GM19238 (cell line): ENCODE results near the gene DLGAP1.

Experiments
- DNase-seq: peaks from one replicate; pipeline ENCODE4 v3.0.0; 2011; ENCODE audit warnings: low spot score; ENCODE audit not compliant: insufficient read length

Gene DLGAP1

GRCh38 chr18:3552305-3552704 is 902.8 kb downstream of the DLGAP1 start:
- DNase-seq, result no peak

GRCh38 chr18:3547891-3548615 is 907.1 kb downstream of the DLGAP1 start:
- no peak for DNase-seq

DNA sequence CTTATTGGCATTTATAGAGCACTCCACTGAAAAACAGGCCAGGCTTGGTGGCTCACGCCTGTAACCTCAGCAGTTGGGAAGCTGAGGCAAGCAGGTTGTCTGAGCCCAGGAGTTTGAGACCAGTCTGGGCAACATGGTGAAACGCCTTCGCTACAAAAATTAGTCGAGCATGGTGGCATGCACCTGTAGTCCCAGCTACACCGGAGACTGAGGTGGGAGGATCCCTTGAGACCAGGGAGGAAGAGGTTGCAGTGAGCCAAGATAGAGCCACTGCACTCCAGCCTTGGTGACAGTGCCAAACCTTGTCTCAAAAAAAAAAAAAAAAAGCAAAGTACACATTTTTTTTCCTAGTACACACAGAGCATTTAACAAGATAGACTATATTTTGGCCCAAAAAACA is 909.0 kb downstream of the DLGAP1 start:
- no peak for DNase-seq

DNA sequence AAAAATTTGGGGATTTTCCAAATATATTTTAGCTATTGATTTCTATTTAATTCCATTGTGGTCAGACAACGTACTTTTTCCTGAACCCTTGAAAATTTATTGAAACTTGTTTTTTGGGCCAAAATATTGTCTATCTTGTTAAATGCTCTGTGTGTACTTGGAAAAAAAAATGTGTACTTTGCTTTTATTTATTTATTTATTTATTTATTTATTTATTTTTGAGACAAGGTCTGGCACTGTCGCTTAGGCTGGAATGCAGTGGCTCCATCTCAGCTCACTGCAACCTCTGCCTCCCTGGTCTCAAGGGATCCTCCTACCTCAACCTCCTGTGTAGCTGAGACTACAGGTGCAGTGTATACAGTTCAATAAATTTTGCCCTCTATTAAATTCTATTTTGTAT is 910.6 kb downstream of the DLGAP1 start:
- no peak for DNase-seq

DNA sequence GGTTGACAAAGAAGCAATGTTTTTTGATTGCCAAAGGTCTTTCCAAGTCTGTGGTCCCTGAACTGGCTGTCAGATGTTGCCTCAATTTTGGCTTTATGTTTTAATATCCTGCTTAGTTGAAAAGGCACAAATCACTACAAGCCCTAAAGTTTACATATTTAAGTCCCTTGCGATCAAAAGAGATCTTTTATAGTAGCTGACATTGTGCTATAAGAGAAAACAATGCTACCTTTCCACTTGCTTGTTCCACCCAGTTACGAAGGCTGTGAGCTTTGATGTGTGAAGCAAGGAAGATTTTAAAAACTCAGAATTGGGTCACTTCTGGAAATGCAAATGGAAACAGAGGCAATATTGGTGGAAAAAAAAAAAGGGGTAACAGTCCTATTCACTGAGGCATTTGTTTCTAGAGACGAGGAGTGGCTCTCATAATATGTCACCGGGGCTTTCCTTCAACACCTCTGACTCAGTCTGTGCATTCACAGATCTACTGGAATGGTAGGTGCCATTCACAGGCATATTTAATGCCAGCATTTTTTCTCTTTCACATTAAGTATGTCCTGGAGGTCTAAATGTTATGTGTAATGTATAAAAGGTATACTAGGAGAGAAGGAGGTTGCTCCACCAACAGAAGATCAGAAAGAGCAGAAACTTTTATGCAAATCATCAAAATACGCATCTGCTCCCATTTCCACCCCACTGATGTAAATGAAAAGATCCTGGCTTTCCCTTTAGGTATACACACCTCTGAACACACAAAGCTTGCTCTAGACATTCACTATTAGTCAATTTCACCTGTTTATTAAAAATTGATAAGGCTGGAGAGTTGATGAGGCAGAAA is 913.3 kb downstream of the DLGAP1 start:
- DNase-seq, result peak; percentile 3

DNA sequence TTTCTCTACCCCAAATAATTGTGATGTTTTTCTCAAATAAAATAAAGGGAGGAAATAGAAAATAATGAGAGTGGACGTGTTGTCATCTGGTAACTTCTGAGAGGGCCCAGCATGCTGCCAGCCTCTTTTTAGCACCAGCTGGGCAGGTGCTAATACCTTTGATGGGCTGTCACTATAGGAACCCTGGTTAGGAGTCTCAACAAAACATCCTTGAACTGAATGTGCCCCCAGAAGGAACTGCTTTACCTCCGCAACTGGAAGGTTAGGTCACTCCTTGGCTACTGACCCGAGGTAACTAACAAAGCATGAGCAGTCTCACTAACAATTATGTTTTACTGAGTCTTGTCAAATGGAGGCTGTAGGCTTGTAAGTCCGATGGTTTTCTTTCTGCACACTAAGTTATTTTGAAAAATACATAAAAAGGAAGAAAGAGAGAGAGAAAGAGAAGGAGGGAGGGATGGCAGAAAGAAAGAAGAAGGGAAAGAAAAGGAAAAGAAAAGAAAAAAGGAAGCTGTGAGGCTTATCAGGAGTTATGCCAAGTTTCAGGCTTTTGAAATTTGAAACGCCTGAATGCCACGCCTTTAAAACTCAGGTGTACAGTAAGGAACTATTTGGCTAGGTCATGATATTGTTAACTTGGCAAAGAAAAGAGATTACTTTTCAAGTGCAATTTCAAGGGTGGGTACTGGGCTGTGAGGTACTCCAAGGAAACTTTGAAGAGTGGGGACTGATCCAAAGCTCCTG is 914.1 kb downstream of the DLGAP1 start:
- DNase-seq, result no peak

- no peak for DNase-seq
These were observed 916.0 kb downstream of the DLGAP1 start for GRCh38 chr18:3538954-3539617.

- no peak for DNase-seq
These were observed 916.7 kb downstream of the DLGAP1 start for GRCh38 chr18:3538456-3538855.

DNA sequence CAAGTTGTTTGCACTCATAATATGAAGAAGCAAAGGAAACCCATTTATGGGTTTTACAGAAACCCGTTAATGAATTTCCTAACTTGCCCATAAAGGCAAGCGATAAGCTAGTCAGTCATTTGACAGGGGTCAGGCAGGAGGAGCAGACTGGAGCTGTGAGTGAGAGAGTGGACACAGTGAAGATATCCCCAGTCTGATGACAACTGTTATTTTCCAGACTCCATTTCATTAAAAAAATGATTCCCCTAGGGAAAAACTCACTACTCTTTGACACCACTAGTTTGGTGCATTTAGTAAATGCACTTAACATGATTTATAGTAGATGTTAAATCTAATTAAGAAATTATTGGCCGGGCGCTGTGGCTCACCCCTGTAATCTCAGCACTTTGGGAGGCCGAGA is 924.3 kb downstream of the DLGAP1 start:
- DNase-seq, result no peak

DNA sequence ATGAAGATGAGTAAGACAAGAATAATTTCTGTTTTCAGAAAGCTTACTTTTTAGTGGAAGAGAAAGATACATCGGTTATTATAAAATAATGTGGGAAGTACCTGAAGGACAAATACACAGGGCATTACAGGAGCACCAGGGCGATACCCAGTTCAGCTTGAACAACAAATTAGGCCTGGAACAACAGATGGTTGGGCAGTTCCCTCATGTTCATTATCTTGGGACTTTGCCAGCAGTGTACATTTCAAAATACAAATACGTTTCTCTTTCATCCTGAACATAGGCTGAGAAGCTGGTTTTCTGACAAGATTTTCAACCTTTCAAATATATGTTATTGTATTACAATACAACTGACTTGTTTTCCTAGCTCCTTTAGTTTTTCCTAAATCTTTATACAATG is 925.5 kb downstream of the DLGAP1 start:
- no peak for DNase-seq

DNA sequence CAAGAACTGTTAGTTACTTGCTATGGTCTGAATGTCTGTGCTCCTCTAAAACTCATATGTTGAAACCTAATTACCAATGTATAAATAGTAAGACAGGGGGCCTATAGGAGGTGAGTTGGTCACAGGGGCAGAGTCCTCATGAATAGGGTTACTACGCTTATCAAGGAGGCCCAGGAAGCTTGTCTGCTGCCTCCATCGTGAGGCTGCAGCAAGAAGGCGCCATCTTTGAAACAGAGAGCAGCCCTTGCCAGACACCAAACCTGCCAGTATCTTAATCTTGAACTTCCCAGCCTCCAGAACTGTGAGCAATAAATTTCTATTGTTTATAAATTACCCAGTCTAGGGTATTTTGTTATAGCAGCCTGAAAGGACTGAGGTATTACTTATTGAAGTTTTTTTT is 926.0 kb downstream of the DLGAP1 start:
- DNase-seq, result no peak

DNA sequence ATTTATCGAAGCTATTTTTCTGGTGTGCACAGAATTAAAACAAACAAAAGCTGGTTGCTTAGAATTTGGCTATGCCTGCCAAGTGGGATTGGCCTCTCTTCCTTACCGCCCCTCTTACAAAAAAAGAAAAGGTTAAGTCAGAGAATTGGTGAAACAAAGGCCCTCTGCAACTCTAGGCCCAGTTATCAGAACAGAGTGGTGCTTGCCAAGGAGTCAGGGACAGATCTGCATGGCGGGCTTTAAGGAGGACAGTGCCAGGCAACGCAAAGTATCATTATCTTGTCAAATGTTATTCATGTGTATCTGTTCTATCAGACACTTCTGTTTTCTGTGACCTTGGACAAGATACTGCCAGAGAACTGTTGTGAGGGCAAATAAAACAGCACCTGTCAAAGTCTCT is 926.9 kb downstream of the DLGAP1 start:
- no peak for DNase-seq

DNA sequence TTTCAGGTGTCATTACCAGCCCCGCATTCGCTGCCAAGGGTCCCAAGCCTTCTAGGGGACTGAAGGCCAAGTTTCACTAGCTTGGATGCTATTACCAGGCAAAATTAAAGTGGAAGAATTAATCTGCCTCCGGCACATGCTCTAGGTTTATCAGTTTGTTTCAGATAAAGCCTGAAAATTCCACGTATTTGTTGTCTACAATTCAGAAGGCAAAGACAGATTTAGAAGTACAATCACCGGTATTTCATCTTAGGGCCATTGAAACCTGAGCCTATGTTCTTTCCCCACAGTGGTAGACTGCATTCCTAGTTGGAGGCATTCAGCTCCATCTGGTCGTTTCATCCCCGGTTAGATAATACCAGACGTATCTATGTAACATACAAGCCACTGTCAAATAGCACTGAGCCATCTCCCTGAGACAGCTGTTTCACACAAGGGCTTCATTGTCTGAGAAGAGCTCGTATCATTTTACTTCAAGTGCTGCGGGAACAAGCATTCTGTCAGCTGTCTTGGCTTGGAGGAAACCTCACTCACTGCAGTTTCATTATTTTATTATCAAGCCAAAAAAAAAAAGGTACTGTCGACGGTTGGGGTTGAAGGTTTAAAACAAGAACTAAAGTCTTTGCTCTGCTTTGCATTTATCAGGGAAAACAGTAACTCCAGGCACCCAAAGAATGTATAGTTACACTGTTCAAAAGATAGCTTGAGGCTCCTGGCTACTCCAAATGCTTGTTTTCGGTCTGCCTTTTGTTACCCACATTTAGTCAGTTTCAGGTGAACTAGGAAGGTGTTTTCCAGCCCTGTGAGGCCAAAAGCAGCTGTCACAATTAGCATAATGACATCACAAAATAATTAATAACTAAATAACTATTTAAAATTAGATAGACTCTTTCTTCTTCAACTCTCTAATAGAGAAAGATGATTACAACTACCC is 928.4 kb downstream of the DLGAP1 start:
- DNase-seq, result no peak

DNA sequence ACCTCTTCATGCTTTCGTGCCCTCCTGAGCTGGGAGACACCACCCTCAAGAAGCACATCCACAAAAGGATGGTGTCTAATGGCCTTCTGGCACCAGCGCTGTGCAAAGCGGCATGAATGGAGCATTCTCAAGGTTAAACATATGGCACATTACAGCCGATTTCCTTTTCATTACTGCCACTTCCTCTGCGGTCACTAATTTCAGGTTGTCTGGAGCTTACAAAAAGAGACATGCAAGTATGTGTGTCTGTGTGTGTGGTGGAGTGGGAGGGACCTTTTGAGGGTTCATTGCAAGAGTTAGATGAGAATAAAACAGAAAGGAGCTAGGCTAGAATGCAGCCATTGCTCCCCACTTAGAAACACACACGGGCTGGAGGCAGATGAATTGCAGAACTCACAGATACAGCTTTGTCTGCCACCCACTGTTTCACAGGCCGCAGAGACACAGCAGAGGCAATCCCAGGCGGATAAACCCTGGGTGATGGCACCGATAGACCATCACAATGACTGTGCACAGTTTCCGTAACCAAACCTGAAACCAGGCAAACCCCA is 929.2 kb downstream of the DLGAP1 start:
- DNase-seq, result peak; percentile 25

DNA sequence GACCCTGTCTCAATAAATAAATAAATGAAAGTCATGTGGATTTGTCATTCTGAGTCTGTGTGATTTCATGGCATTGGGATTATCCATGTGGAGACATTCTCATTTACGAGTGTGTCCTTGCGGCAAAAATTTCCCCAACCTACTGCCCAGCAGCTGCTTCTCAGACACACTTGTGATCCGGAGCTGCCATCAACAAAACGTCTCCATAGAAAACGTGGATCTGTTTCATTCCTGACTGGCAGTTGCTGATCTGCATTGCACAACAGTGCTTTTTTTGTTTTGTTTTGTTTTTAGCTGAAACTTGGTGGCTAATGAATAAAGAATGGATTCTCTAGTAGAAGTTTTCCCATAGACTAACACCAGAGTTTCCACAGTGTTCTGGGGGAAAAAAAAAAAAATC is 930.4 kb downstream of the DLGAP1 start:
- no peak for DNase-seq

- DNase-seq, result no peak
These were observed 934.6 kb downstream of the DLGAP1 start for GRCh38 chr18:3520230-3521085.

DNA sequence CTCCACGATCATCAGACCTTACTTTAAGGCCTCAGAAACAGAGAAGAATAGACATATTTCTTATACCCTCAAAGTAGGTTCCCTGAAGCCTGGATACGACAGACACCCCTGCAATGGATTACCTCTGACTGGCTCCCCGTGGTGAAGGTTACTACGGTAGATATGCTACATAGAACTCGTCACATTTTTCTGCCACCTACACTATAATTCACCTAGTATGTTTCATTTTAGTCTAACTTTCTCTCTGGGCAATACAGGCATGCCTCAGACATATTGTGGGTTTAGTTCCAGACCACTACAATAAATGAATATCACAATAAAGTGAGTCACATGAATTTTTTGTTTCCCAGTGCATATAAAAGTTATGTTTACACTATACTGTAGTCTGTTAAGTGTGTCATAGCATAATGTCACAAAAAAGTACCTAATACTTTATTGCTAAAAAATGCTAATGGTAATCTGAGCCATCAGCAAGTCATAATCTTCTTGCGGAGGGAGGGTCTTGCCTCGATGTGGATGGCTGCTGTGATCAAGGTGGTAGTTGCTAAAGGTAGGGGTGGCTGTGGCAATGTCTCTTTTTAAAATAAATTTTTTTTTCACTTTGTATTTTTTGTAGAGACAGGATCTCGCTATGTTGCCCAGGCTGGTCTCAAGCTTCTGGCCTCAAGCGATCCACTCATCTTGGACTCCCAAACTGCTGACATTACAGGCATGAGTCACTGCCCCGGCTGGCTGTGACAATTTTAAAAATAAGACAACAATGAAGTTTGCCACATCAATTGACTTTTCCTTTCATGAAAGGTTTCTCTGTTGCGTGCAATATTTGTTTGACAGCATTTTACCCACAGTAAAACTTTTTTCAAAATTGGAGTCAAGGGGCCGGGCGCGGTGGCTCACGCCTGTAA is 940.5 kb downstream of the DLGAP1 start:
- no peak for DNase-seq

DNA sequence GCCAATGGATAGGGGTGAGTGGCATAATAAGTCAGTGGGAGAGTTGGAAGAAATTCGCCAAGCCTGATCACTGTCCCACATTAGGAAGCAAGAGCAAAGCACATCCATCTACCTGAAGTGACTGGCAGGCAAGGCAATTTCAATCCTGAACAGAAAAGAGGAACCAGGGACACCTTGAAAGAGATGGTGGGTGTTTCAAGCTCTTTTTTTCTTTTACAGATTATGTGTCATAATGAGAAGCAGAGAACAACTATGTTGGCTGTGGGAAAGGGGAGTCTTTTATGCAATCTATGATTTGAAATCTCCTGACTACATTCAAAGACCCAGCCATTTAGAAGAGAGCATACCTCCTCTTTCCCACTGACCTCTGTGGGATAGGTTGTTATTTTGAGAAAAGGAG is 941.6 kb downstream of the DLGAP1 start:
- no peak for DNase-seq
